NCI-H2107 treated with DMSO at 0.1 percent for 48 hours (cell line): ENCODE results near the gene HAGH.
"Not testable (repeated sequence)": the region's sequence is repeated elsewhere in the genome, so short reads cannot be mapped to it uniquely, and the experiment has no call there.

Experiments
- DNase-seq: peaks from one replicate; lab custom pipeline; 2025; ENCODE audit not compliant: unreplicated experiment; lab: John Stamatoyannopoulos, UW

HAGH gene

GRCh38 chr16:1826691-1827573, at the start of gene HAGH, which contains the start of gene FAHD1:
TSS of gene HAGH (minus strand) at chr16:1826825. CDS start at chr16:1826787, 38 bp downstream.
TSS of gene FAHD1 (plus strand) at chr16:1827206. CDS start at chr16:1827239, 33 bp downstream.
- DNase-seq: peak; percentile 85

GRCh38 chr16:1876066-1876465, 49.4 kb upstream of the HAGH start:
- DNase-seq: not testable (repeated sequence)

DNA sequence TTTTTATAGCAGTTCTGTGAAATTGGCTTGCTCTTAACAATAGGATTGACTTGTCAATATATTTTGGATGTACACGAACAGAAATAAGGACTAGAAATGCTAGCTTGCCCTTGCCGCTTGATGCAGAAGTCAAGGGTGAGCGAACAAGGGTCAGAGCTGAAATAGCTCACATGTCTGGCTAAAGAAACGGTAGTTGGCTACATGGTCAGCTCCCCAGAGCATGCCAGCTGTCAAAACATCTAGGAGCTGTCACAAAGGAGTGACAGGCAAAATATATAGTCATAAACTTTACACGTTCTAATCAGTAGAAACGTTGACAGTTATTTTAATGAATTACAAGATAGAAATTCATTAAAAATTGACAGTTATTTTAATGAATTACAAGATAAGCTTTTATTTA, 48.2 kb upstream of the HAGH start:
- DNase-seq: no peak

- DNase-seq: no peak
These were observed 45.5 kb upstream of the HAGH start, which contains the start of gene MEIOB for GRCh38 chr16:1871974-1872635. TSS of gene MEIOB (minus strand) at chr16:1872164. CDS start at chr16:1868175, 3,989 bp downstream.

- DNase-seq: no peak
These were observed 43.9 kb upstream of the HAGH start for GRCh38 chr16:1870365-1871082.

DNA sequence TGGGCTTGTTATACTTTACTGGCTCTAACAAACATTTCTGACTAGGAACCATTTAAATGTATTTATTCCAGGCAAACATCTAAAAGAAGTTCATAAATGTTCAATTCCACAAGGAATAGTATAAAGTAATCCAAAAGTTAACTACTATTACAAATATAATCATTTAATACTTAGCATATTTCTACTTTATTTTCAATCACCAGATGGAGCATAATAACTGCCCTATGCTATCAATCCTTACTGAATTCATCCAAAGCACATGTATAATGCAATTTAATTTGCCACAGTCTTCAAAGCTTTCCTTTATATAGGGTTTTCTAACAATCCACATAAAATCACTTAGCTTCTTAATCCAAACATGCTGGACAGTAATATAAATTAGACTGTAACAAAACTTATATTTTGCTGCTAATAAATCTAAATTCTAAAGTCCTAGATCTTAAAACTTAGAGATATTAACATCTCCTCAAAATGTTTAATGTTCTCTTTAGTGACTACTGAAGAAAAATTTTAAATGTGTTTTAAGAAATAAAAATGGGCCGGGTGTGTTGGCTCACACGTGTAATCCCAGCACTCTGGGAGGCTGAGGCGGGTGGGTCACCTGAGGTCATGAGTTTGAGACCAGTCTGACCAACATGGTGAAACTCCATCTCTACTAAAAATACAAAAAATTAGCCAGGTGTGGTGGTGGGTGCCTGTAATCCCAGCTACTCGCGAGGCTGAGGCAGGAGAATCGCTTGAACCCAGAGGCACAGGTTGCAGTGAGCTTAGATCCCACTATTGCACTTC, 39.5 kb upstream of the HAGH start:
- DNase-seq: no peak

DNA sequence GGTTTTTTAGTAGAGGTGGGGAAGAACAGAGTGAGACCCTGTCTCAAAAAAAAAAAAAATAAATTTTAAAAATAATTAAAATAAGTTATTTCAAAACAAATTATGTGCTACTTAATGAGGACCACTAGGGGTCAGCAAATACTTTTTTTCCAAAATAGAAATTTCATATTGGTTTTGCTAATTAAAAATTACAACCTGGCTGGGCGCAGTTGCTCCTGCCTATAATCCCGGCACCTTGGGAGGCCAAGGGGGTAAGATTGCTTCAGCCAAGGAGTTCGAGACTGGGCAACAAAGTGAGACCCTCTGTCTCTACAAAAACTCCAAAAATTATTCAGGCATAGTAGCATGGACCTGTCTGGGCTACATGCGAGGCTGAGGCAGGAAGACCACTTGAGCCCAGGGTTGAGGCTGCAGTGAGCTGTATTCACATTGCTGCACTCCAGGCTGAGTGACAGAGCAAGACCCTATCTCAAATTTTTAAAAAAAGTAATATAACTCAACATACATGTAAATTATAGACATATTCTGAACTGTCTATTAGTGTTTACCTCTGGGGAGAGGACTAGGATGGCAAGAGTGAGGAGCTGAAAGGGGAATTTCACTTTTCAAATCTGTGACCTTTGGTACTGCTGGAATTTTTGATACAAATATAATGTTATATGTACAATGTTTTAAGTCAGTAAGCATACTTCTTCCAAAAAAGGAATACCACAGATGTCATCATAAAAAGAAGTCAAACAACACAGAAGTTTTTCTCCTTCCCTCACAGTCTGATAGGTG, 37.2 kb upstream of the HAGH start:
- no peak for DNase-seq

GRCh38 chr16:1862394-1862793, 35.8 kb upstream of the HAGH start:
- DNase-seq: no peak

DNA sequence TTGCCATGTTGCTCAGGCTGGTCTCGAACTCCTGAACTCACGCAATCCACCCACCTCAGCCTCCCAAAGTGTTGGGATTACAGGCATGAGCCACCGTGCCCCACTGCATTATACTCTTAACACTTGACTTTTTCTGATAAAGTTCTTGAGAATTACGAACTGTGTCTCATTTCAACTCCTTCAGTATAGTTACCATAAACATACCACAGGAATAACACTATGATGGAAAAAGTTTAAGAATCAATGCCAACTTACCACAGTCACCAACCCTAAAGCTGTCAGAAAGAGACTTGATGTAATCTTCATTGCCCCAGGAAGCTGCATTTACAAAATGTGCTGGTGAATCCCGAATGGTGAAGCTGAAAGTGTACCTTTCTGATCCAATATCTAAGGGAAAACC, 35.1 kb upstream of the HAGH start:
- no peak for DNase-seq

DNA sequence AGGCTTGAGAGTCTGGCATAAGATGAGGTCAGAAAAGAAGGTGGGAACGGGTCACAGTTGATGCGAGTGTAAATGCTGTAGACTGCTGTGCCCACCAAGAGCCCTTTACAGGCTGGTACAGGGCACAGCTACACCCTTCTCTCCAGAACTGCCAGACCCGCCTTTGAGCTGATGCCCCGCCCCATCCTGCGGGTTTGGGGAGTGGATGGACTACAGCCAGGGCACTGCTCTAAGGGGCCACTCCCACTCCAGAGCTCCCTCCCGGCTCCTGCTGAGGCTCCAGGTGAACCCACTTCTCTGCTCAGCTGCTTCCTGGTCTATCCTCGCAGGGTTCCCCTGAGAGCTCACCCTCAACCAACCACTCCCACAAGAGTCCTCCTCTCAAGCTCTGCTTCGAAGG, 33.0 kb upstream of the HAGH start:
- DNase-seq: peak; percentile 27

GRCh38 chr16:1858189-1858865, 31.7 kb upstream of the HAGH start:
- no peak for DNase-seq

DNA sequence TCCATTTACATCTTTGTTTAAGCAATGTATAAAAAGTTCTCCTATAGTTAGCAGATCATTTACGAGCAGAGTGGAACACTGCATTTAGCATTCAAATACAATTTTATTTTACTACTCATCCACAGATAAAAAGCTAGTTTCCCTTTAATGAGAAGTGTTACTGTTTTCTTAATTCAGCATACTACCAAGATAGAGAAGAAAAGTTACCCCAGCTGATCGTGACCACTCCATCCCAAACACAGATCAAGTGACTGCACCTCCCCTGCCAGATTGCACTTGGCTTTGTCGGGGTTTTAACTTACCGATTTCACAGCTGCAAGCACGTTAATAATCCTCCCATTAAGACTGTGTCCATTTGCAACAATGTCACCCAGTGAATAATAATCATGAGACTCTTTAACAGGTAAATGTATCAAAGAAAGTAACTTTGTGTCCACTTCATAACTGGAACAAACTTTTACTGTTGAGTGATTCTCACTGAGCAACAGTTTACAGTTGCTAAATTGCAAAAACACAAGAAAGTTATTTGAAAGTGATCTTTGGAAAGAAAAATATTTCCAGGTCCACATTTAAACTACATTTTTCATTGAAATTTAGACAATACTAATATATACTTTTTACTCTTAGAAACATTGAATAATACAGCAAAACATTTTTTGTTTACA, 30.9 kb upstream of the HAGH start:
- no peak for DNase-seq

DNA sequence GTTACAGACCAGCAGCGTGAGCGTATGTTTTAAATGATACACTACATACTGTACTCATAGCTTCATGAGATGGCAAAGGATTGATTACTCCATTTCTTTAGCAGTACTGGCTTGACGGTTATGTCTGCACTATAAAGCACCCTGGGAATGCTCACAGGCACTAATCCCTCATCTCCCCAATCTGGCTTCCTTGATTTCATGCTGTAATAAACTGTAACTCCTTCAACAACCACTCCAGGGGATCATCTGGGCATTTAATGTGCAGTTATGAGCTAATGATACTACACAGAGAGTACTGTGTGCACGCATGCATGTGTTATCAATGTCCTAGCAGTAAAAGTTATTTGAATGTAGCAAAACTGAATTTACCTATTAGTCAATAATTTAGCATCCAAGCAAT, 25.2 kb upstream of the HAGH start:
- DNase-seq: no peak

- DNase-seq: no peak
These were observed 24.4 kb upstream of the HAGH start for GRCh38 chr16:1850981-1851380.

- DNase-seq: no peak
These were observed 19.8 kb upstream of the HAGH start for GRCh38 chr16:1846416-1846815.

DNA sequence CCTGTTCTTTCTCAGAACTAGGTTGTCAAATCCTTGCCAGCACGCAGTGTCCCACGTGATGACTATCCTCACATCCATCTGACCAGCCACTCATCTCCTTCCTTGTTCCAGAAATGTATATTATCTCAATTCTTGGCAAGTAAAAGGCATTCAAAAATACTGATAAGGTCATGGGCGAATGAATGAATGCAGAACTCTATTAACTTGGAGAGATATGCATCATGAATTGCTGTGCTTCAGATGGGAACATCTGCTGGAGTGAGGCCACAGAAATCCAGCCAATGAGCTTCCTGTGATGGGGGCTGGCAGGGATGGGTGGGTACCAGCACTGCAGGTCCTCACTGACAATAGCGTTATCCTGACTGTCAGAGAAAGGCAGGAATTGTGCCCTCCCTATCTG, 19.4 kb upstream of the HAGH start:
- no peak for DNase-seq

- no peak for DNase-seq
These were observed 12.9 kb upstream of the HAGH start for GRCh38 chr16:1839554-1839953.

- DNase-seq: no peak
These were observed 7.5 kb upstream of the HAGH start for GRCh38 chr16:1834096-1834495.
